GM21447 (cell line): ENCODE data around the gene OTOS.

Experiments
- ATAC-seq: cut with Tn5 transposase; IDR thresholded peaks from one replicate; pipeline ENCODE4 v1.9.1; 2021; ENCODE audit not compliant: unreplicated experiment

Gene OTOS

DNA sequence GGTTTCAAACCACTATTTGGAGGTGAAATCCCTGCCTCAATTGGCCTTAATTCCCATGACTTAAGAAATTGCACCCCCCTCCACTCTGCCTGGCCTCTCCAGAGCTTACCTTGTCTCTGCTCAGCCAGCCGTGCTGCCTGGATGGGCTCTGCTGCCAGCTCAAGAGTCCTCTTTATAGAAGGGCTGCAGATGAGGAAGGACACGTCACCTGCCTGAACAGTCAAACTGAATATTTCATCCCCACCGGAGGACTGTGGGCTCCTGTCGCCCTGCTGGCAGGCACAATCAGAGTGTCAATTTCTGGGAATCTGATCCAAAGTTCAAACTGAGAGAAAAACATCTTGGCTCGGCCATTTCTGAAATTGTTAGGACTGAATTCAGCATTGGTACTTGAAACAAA is at the start of gene OTOS:
Gene OTOS, minus strand, starts transcription at position 148 of the 400 bp plus-strand sequence. CDS start 332 bp downstream, outside the sequence.
- no peak for ATAC-seq

GRCh38 chr2:240189686-240190085 is 49.2 kb upstream of the OTOS start:
- ATAC-seq = no peak

- no peak for ATAC-seq
Observed at GRCh38 chr2:240187989-240188590, 47.6 kb upstream of the OTOS start.

DNA sequence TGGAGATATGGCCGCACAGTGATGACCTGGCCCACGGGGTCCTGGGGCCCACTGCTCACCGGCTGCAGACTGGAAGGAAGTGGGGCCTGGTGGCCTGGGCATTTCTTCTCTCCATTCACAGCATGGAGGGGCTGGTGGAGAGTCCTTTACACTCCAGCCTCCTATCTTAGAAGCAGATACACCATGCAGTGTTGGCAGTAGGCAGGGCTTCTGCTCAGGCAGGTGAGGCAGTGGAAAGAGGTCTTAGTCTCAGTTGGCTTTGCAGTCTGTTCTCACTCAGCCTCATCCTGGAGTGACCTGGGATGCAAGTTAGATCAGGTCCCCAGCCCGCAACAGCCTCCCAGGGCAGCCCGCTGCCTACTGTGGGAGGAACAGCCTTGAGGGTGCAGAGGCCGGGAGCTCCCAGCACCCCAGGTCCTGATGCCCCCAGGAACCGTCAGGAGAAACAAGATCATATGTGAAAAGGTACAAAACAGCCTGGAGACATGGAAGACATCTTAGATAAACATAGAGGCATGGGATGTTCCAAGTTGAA is 45.8 kb upstream of the OTOS start:
- ATAC-seq = no peak

- ATAC-seq = no peak
Observed at GRCh38 chr2:240184656-240185055, 44.2 kb upstream of the OTOS start.

GRCh38 chr2:240183875-240184590 is 43.6 kb upstream of the OTOS start:
- no peak for ATAC-seq

DNA sequence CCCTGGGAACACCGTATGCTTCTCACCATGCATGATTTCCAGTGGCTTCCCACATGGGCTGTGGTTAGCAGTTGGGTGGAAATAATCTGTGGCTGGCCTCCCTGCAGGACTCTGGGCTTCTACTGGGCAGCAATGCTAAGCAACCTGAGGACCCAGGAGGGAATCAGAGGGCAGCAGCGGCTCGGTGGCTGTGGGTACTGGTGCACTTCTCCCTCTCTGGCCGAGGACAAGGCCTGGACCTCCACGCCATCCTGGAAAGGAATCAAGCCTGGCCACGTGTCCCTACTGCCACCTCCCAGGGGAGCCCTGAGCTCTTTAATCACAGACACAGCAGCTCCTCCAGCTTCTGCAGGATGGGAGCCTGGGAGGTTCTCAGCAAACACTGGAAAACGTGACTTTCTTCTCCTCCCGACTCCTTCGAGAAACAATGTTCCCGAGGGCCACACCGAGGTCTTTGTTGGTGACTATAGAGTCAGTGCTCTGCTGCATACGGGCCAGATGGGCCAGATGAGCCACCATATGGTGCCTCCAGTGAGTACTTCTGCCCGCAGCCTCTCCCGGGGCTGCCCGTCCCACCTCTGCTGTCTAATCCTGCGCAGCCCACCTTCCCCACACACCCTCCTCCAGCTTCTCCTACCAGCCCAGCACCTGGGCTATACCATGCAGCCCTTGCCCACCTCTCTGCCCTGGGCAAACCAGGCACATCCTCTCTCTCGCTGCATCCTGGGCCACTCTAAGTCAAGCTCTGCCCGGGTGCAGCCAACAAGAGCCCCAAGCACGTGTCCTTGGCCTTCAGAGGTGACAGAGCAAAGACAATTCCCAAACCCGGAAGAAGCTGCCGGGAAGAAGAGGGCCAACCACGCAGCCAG is 42.8 kb upstream of the OTOS start:
- no peak for ATAC-seq

GRCh38 chr2:240182476-240182875 is 42.0 kb upstream of the OTOS start:
- no peak for ATAC-seq

DNA sequence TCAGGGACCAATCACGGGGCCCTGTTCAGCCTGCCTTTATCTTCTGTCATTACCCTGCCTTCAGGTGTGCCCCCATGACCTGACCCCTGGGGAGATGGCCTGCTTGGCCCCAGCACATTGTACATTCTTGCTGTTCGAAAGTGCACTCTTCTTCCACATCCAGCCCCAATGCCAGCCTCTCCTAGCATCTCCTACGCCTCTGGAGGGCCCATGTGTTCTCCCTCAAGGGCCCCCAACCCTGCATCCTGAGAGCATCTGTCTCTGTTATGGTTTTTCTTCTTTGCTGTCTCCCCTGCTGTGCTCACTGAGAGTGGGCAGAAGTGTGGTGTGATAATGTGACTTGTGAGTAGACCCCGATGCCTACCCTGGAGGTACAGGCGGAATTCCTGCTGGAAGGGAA is 41.5 kb upstream of the OTOS start:
- ATAC-seq = no peak

GRCh38 chr2:240179941-240180666 is 39.6 kb upstream of the OTOS start:
- ATAC-seq = no peak

DNA sequence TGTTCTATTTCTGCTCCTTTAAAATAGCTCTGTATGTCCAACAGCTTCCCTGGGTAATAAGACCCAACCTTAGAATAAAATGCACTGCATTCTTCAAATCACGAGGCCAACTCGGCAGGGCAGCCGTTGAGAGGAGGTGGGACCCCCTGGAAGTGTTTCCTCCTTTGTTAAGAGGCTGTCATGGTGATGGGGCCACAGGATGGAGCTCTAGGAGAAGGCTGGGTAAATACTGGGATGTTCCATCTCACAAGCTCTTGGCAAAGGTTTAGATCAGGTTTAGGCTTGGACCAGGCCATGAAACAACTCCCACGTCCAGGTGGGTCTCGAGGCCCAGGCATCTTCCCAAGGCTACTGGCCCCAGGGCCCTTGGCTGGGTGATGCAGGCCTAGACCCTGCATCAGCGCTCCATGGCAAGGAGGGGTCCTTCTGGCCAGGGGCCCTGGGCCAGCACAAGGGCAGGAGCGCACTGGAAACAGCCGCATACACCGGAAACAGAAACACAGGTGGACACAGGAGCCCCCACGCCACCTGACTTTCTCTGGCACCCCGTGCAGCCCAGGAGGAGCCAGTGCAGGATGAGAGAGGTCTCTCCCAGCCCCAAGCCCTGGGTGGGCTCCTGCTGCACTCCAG is 38.8 kb upstream of the OTOS start:
- no peak for ATAC-seq

GRCh38 chr2:240178564-240178963 is 38.1 kb upstream of the OTOS start:
- no peak for ATAC-seq

DNA sequence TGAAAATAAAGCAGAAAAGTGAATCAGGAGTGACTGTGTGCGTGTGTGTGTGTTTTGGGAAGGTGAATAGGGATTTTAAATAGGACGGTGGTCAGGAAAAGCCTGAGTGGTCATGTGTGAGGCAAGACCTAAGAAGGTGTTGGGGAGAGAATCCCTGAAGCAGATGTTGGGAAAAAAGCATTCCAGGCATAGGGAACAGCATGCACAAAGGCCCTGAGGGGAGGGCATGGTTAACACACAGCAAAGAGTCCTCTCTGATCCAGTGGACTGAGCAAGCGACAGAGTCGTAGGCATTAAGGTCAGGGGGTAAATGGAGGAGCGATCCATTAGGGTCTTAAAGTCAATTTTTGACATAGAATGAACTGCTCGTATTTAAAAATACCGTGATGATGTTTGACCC is 34.0 kb upstream of the OTOS start:
- no peak for ATAC-seq

GRCh38 chr2:240172071-240172895 is 31.8 kb upstream of the OTOS start:
- ATAC-seq = no peak

DNA sequence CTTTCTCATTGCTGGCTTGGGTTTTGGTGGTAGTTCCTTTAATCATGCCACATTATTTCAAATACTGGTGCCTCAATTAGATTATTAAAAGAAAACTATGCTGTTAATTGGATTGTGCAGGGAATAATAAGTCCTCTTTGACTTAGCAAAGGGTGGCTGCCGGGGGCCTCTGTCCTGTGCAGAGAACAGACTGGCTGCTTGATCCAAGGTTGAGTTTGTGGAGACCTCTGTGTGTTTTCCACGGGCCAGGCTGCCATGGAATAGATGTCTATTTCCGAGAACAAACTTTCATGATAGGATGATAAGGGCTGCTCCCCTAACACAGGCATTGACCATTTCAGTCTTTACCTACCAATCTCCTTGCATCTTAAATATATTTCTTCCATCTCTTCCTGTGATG is 30.4 kb upstream of the OTOS start:
- no peak for ATAC-seq

GRCh38 chr2:240170354-240170735 is 29.9 kb upstream of the OTOS start:
- ATAC-seq = no peak

DNA sequence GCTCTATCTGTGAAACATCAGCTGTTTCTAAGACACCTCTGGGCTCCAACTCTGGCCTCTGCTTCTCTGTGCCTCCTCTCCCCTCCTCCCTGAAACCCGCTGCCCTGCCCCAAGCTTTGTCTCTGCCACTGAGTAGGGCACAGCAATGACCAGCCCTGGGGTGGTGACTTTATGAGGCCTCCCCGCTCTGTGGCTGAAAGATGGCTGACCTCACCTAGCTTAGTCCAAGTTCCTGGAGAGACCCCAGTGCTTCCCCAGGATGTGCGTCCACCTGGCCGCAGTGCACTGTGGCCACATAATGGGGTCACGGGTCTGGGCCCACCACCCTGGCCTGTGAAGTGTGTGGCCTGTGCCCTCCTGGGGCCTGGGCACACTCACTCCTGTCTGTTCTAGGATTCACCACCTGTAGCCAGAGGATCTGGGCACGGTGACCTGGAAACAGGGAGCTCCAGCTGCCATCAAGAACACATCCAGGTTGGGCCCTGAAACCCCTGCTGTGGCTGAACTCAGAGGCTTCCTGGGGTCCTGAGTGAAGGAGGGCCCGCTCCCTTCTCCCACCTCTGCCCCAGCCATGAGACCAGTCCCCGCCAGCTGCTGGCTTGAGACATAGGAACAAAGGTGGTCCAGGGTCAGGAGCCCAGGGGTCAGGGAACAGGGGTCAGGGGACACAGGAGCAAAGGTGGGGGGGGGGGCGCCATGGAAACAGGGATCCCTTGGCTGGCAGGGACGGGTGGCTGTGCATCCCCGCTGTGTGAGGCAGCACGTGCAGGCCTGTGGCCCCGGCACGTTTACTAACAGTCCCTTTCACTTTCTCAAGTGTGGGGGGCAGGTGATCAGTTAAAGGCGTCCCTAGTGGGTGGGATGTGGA is 29.3 kb upstream of the OTOS start:
- no peak for ATAC-seq

DNA sequence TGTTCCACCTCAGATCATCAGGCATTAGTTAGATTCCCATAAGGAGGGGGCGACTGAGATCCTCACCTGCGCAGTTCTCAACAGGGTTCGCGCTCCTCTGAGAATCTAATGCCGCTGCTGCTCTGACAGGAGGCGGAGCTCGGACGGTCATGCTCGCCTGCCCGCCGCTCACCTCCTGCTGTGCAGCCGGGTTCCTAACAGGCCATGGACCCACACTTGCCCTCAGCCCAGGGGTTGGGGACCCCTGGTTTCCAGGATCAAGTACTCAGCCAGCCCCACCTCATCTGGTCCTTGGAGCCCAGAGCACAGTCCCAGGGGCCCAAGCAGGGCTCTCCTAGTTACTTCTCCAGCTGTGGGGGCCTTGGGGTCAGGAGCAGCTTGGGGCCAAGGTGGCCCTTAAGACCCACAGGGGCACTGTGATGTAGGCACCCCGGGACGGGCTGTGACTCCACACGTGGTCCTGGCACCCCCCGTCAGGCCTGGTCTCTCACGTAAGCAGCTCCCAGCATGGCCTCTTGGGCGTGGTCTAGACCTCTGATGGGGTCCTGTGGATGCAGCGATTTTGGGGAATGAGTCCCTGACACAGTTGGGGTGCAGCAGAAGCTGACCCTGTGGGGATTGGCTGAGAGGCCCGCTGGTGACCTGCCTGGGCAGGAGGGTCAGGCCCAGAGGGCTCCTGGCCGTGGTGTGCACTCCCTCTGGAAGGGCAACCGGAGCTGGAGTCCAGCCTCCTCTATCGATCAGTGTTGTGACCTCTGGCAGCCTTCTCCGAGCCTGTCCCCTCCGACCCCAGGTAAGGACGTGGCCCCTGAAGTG is 28.3 kb upstream of the OTOS start:
- ATAC-seq = no peak
